Cardiac muscle cell (in vitro differentiated cells and primary cell): ENCODE data around the gene DEFB113. TPM values are rescaled to one million over a fixed set of nuclear protein-coding genes. Genes with fewer than 3 reads are reported as not detected.

Experiments used
- DNase-seq, 2 donors: peaks; one replicate each; pipeline versions ENCODE4 v3.0.0 to v3.0.0-alpha.2; 2010 to 2017; ENCODE audit warnings: low read depth in 1 of 2, low spot score in 1 of 2
- H3K27ac ChIP-seq: fragments of 200-600 bp; sonication (generic); 2 replicates; pipeline ENCODE4 v1.5.1; 2016
- H3K27me3 ChIP-seq: fragments of 200-600 bp; sonication (generic); 2 replicates; pipeline ENCODE4 v1.6.0; 2016; ENCODE audit warnings: control low read depth
- H3K36me3 ChIP-seq: fragments of 200-600 bp; sonication (generic); 2 replicates; pipeline ENCODE4 v1.5.1; 2016; ENCODE audit warnings: control low read depth
- H3K4me1 ChIP-seq: fragments of 200-600 bp; sonication (generic); 2 replicates; pipeline ENCODE4 v1.8.1; 2017; ENCODE audit warnings: low read depth, mild to moderate bottlenecking, mixed run types
- H3K4me3 ChIP-seq: fragments of 200-600 bp; sonication (generic); 2 replicates; pipeline ENCODE4 v1.5.1; 2016; ENCODE audit warnings: mild to moderate bottlenecking
- H3K9me3 ChIP-seq: fragments of 200-600 bp; sonication (generic); 2 replicates; pipeline ENCODE4 v1.5.1; 2017; ENCODE audit warnings: low read depth, mild to moderate bottlenecking, control low read depth
- CTCF ChIP-seq: IDR thresholded peaks from 2 replicates; pipeline ENCODE4 v1.5.1; 2012; ENCODE audit warnings: low read depth, mild to moderate bottlenecking, low read length
- polyA plus RNA-seq: library from polyadenylated mRNA; unstranded; fragments of >200 nt; fragmentation: Nextera tagmentation; extraction: Ambion mirVana; gene quantifications from 2 replicates; pipeline ENCODE4 v1.2.1, GENCODE V29; 2016
- total RNA-seq: library from RNA; depleted of rRNA; stranded (reverse); fragments of >200 nt; gene quantifications from 2 replicates; pipeline ENCODE4 v1.2.3, GENCODE V29; 2016

DEFB113 gene, protein sequence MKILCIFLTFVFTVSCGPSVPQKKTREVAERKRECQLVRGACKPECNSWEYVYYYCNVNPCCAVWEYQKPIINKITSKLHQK
- total RNA-seq: not detected in 2 replicates
- polyA plus RNA-seq: not detected in 2 replicates

DNA sequence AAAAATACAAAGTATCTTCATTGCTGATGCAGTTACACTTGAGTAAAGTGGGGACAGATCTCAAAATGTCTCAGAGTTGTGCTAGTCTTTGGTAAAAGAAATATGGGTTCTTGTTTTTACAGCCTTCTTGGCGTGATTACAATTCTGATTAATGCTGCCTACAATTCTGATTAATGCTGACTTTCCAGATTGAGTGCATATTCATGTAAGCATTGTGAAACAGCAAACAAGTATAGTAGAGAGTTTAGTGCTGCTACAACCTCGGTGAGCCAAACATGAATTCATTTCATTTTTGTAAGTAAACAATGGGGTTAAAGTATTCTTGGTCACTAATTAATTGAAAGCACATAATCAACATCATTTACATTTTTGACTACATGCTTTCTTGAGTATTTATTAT is at the start of gene DEFB113:
Gene DEFB113 (minus strand): TSS at position 21 of the 400 bp plus-strand sequence. CDS start 0 bp downstream, at position 21.
- TF ChIP-seq CTCF: no peak
- no peak for DNase-seq
- no peak within 1 kb of the TSS for H3K4me3 ChIP-seq
- no peak within 1 kb of the TSS for H3K27ac ChIP-seq
- H3K9me3 ChIP-seq: no peaks in the 10 kb centered on the region
- H3K36me3 ChIP-seq: no peaks in the 10 kb centered on the region
- H3K4me1 ChIP-seq: no peaks in the 10 kb centered on the region
- H3K27me3 ChIP-seq: no peaks in the 10 kb centered on the region

DNA sequence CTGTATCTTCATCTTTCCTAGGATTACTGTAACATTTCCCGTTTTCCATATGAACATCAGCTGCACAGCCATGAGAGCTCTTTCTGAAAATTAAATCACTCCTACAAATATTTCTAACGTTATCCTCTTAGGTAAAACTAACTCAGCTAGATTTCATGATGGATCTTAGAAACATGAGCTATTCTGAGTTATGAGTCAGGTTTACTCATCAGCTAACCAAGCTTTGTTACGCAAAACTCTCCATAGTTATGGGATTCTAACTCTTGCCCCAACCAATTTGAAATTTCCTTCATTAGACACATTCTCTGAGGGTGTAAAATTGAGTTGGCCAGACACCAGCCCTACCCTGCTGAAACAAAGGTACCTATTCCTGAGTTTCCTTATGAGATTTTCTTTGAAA is 38.4 kb upstream of the DEFB113 start:
- Histone ChIP-seq H3K9me3 (no peaks in the 10 kb centered on the region), H3K27ac (no peak overlapping the region), H3K4me1 (no peaks in the 10 kb centered on the region), H3K27me3 (no peaks in the 10 kb centered on the region), H3K36me3 (no peaks in the 10 kb centered on the region), H3K4me3 (no peak overlapping the region)
- TF ChIP-seq CTCF: no peak
- DNase-seq: no peak

DNA sequence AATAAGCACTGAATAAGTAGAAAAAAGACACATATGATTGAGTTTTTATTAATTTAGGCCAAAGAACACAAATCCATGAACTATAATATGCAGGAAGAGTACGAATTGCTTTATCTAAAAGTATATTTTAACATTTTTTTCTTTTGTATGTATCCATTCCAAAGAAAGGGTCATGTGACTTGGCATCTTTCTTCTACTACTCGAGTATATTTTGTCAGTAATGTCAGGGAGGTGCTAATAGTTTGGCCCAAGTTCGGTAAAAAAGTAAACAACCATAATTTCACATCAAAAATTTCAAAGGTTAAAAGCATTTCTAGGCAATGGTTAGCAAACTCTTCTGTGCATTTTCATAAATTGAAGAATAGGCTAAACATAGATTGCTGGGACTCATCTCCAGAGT is 33.7 kb upstream of the DEFB113 start:
- Histone ChIP-seq H3K36me3 (no peaks in the 10 kb centered on the region), H3K27ac (no peak overlapping the region), H3K9me3 (no peaks in the 10 kb centered on the region), H3K4me1 (no peaks in the 10 kb centered on the region), H3K27me3 (no peaks in the 10 kb centered on the region), H3K4me3 (no peak overlapping the region)
- DNase-seq: no peak
- TF ChIP-seq CTCF: no peak

GRCh38 chr6:49995278-49995677 is 25.9 kb upstream of the DEFB113 start:
- Histone ChIP-seq H3K9me3 (no peaks in the 10 kb centered on the region), H3K4me1 (no peaks in the 10 kb centered on the region), H3K27ac (no peak overlapping the region), H3K36me3 (no peaks in the 10 kb centered on the region), H3K4me3 (no peak overlapping the region), H3K27me3 (no peaks in the 10 kb centered on the region)
- no peak for DNase-seq
- no peak for TF ChIP-seq CTCF

- no peak for DNase-seq
Measured at GRCh38 chr6:49988900-49989299, 19.5 kb upstream of the DEFB113 start.

More at GRCh38 chr6:49988900-49989299, 19.5 kb upstream of the DEFB113 start:
- Histone ChIP-seq H3K27me3 (no peaks in the 10 kb centered on the region), H3K9me3 (no peaks in the 10 kb centered on the region), H3K36me3 (no peaks in the 10 kb centered on the region), H3K4me1 (no peaks in the 10 kb centered on the region), H3K4me3 (no peak overlapping the region), H3K27ac (no peak overlapping the region)
- TF ChIP-seq CTCF: no peak
